NCI-H2227 (cell line): ENCODE results near the gene TSLP.

Experiments
- DNase-seq: peaks from one replicate; lab custom pipeline; 2025; ENCODE audit not compliant: unreplicated experiment; lab: John Stamatoyannopoulos, UW

Gene TSLP

DNA sequence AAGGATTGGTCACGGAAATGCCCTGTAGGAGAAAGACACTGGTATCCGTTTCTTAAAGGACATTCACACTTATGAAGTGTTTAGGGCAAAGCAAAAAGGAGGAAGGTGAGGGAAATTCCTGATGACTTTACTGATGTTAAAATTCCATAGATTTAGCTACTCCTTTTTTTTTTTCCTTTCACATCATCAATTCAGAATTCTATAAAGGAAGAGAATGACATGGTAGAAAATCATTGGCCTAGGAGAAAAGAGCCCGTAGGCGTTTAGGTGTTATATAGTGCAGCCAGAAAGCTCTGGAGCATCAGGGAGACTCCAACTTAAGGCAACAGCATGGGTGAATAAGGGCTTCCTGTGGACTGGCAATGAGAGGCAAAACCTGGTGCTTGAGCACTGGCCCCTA, at the start of gene TSLP:
Gene TSLP, plus strand, starts transcription at position 301 of the 400 bp plus-strand sequence. CDS start 178 bp downstream, outside the sequence.
- no peak for DNase-seq

- DNase-seq, result no peak
Observed at GRCh38 chr5:111022301-111022700, 49.2 kb upstream of the TSLP start.

DNA sequence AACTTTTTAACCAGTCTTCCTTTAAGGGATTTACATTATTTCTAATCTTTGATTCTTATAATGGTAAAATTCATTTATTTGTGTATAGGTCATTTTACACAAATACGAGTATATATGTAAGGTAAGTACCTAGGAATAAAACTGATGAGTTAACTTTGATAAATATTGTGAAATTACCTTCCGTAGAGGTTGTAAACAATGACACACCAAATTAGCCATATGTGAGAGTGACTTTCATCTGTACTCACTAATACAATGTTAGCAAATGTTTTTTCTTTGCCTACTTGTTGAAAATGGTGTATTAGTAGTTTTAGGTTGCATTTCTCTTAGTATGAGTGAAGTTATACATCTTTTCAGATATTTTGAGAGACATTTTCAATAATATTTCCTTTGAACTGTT, 42.6 kb upstream of the TSLP start:
- no peak for DNase-seq

- peak; percentile 38 for DNase-seq
Observed at GRCh38 chr5:111043712-111044506, 27.6 kb upstream of the TSLP start.

- no peak for DNase-seq
Observed at GRCh38 chr5:111058064-111058463, 13.4 kb upstream of the TSLP start.

DNA sequence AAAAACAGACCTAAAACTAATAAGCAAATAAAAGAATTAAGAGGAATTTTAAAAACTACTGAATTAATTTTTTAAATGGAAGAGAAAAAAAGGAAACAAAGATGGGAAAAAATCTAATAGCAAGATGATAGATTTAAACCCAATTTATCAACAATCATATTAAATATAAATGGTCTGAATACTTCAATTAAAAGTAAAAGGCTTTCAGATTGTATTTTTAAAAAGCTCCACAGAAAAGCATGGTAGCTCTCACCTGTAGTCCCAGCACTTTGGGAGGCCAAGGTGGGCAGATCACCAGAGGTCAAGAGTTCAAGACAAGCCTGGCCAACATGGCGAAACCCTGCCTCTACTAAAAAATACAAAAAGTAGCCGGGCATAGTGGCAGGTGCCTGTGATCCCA, 11.3 kb upstream of the TSLP start:
- no peak for DNase-seq

DNA sequence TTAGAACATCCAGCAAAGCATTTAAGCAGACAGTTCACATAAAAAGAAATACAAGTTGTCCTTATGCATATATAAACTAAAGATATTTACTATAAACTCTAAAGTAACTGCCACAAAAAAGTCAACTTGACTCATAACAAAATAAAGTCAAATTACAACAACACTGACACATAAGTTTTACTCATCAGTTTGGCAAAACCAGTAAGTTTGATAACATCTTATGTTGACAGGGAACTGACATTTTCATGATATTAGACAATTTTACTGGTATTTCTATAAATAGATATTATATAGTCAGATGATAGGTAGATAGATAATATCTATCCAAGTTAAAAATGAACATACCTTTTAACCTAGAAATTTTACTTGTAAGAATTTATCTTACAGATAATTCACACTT, 9.9 kb upstream of the TSLP start:
- DNase-seq, result no peak

DNA sequence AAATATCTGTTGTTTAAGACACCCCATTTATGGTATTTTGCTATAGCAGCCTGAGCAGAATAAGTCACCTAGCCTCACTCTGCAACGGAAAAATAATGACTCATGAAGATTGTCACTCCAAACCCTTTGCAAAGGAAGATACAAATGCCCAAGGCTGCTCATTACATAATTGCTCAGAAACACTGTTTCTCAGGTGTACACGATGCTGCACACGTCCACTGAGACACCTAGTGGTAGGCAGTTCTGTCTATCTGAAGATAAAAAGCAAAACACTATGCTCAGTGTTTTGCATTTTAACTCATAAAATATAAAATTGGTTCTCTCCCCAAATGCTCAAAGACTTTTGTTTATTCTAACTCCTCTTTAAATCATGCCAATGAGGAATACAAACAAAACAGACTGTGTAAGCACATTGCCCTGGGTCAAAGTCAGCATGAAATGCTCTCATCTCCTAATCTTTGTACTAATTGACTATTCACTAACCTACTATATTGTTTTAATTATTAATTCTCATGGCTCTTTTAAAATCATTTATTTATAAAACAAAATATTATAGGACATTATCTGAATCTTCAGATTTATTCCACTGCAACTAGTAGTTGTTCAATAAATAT, 7.7 kb upstream of the TSLP start:
- peak; percentile 4 for DNase-seq

- DNase-seq, result peak; percentile 33
Observed at GRCh38 chr5:111066261-111066938, 5.1 kb upstream of the TSLP start.

DNA sequence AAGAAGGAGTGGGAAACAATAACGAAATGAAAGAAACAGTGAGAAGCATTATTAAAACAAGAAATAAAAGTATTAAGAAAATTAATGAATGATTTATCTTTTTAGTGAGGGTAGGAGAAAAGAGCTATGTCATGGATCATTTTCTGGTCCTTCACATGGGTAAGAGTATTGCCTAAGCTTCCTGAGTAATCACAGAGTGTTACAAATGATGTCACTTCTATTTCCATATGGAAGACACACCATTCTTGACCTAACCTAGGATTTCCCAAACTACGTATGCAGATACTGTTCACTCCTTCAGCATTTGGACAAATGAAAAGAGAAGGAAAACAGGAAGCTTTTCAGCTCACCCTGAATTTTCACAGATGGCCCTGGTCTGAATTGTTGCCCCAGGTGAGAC, 3.3 kb upstream of the TSLP start:
- no peak for DNase-seq

GRCh38 chr5:111069839-111070238, 1.7 kb upstream of the TSLP start:
- no peak for DNase-seq

DNA sequence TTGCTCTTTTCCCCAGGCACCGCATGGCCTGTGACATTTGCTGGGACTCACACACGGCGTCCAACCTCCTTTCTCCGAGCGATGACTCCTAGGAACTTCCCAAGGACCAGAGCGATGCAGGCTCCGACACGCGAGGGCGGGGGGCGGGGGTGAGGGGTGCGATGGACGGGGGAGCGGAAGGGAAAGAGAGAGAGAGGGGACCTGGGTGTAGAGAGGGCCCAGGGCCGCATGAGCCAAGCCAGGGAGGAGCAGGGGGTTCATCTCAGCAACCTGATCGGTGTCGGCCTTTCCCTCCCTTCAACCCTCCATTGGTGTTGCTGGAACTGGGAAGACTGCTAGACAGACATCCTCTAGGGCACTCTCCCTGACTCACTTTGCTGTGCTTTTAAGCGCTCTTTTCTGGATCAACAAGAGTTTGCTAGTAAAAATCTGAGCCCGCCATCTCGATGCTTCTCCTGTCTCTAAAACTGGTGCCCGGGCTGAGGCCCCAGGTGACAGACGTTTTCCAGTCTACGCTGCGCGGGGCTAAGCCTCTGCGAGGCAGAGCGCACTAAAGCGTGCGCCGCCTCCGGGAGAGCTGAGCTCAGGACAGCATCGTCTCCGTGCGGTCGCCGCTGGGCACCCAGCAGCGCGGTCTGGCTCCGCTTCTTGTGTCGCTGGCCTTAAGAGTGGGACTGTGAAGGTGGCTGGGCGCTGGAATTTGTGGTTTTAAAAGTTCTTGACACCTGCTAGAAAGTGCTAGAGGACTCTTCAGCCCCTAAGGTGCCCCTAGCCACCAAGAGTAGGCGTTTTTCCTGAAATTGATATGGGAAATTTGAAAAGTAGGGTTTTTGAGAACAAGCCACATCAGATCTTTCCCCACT, 1.0 kb upstream of the TSLP start:
- no peak for DNase-seq

- DNase-seq, result peak; percentile 29
Observed at GRCh38 chr5:111072949-111073682, 1.6 kb downstream of the TSLP start.

- DNase-seq, result no peak
Observed at GRCh38 chr5:111074244-111074643, 2.7 kb downstream of the TSLP start.

- DNase-seq, result no peak
Observed at GRCh38 chr5:111075520-111075919, 4.0 kb downstream of the TSLP start.

GRCh38 chr5:111076091-111076490, 4.6 kb downstream of the TSLP start:
- DNase-seq, result no peak

- no peak for DNase-seq
Observed at GRCh38 chr5:111077678-111078077, 6.2 kb downstream of the TSLP start.

GRCh38 chr5:111079846-111080245, 8.3 kb downstream of the TSLP start:
- DNase-seq, result no peak

DNA sequence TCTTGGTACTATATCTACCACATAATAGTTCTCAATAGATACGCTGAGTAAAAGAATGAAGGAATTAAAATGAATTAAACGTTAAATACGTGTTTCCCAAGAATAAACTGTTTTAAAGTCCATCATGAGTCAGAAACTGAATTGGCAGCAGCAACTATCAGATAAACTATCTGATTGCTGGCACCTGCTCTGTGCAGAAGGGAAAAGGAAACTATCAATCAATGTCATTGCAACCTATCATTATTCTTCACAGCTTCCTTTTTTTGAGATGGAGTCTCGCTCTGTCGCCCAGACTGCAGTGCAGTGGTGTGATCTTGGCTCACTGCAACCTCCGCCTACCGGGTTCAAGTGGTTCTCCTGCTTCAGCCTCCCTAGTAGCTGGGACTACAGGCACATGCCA, 11.8 kb downstream of the TSLP start:
- DNase-seq, result peak; percentile 68

DNA sequence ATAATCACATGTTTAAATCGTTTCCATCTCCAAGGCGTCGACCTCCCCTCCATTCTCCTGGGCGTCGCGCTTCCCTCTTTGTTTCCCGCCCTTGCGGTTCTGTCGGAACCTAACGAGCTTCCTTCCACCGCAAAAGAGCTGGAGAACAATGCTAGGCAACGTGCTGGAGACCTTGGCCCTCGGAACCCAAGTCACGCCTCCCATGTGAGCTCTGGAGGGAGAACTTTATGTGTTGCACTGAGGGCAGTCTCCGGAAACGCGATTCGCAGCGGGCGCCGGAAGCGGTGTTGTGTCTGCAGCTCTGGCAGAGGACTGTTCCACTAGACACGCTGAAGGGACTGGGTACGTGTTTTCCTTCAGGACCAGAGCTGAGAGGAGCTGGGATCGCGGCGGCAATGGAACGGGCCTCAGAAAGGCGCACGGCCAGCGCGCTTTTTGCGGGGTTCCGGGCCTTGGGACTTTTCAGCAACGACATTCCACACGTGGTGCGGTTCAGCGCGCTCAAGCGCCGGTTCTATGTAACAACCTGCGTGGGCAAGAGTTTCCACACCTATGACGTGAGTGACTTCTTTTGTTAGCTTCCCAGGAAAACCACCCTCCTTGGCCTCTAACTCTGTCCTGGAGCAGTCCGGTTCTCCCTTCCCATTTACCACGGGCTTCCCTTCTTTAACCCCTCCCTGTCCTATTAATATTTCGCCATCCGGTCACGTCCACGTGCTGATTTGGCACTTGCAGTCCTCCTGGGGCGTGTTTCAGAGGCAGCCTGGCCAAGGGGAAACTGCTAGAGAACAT, 20.7 kb downstream of the TSLP start, which contains the start of gene WDR36:
Gene WDR36, plus strand, starts transcription at position 287 of the 792 bp plus-strand sequence. Its CDS starts 109 bp downstream, at position 396.
- peak; percentile 92 for DNase-seq
